ENCODE data around the gene ADAM10. TPM values are rescaled to one million over a fixed set of nuclear protein-coding genes. Genes with fewer than 3 reads are reported as not detected.

The ADAM10 gene
- total RNA-seq, 1 experiment from 2014 or later: 133 TPM

DNA sequence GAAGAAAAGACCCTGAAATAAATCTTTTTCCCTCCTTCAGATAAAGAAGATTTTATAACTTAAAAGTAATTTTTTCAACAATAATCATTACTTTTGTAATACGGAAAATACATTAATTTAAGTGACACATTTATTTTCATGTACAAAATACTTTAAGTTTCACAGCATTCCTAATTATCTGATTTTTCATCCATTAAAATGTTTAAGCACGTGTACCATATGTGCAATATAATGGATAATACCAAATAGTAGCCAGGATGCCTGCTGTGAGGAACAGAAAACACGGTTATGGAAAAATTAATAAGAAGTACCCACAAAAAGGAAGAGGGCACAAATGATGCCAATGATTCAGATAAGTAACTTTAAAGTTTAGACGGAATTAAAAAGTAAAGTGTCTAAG is 33.5 kb downstream of the ADAM10 start:
- no peak for ATAC-seq
- H3K27ac Mint-ChIP-seq: no peak overlapping the region
- ChIA-PET CTCF (interaction anchor here (1.1 kb wide), 1 partner anchor 54 kb away, joined by 3 read pairs; no protein-coding TSS in a partner anchor), POLR2A (no interaction called here)
- H3K9me3 Mint-ChIP-seq: no peaks in the 10 kb centered on the region
- DNase-seq (ENCODE audit: low spot score): no peak
- H3K4me1 Mint-ChIP-seq: peaks cover 14% of the 10 kb centered on the region
- H3K27me3 Mint-ChIP-seq (ENCODE audit: low read depth): no peaks in the 10 kb centered on the region
- H3K36me3 Mint-ChIP-seq: peaks cover 14% of the 10 kb centered on the region
- no peak overlapping the region for H3K4me3 Mint-ChIP-seq
- TF ChIP-seq ESRRA (CRISPR knock-in tag; IDR thresholded peaks at IDR 0.05; ENCODE audit: borderline replicate concordance): no peak
- TF ChIP-seq ZNF671 (CRISPR knock-in tag; IDR thresholded peaks at IDR 0.05): no peak
- TF ChIP-seq, protein P1, sequence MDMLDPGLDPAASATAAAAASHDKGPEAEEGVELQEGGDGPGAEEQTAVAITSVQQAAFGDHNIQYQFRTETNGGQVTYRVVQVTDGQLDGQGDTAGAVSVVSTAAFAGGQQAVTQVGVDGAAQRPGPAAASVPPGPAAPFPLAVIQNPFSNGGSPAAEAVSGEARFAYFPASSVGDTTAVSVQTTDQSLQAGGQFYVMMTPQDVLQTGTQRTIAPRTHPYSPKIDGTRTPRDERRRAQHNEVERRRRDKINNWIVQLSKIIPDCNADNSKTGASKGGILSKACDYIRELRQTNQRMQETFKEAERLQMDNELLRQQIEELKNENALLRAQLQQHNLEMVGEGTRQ (CRISPR knock-in tag; IDR thresholded peaks at IDR 0.05): no peak
- TF ChIP-seq, protein P2, sequence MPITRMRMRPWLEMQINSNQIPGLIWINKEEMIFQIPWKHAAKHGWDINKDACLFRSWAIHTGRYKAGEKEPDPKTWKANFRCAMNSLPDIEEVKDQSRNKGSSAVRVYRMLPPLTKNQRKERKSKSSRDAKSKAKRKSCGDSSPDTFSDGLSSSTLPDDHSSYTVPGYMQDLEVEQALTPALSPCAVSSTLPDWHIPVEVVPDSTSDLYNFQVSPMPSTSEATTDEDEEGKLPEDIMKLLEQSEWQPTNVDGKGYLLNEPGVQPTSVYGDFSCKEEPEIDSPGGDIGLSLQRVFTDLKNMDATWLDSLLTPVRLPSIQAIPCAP (CRISPR knock-in tag; IDR thresholded peaks at IDR 0.05): no peak
- TF ChIP-seq SMAD3 (CRISPR knock-in tag; IDR thresholded peaks at IDR 0.05; ENCODE audit: borderline replicate concordance): no peak
- TF ChIP-seq, protein P3, sequence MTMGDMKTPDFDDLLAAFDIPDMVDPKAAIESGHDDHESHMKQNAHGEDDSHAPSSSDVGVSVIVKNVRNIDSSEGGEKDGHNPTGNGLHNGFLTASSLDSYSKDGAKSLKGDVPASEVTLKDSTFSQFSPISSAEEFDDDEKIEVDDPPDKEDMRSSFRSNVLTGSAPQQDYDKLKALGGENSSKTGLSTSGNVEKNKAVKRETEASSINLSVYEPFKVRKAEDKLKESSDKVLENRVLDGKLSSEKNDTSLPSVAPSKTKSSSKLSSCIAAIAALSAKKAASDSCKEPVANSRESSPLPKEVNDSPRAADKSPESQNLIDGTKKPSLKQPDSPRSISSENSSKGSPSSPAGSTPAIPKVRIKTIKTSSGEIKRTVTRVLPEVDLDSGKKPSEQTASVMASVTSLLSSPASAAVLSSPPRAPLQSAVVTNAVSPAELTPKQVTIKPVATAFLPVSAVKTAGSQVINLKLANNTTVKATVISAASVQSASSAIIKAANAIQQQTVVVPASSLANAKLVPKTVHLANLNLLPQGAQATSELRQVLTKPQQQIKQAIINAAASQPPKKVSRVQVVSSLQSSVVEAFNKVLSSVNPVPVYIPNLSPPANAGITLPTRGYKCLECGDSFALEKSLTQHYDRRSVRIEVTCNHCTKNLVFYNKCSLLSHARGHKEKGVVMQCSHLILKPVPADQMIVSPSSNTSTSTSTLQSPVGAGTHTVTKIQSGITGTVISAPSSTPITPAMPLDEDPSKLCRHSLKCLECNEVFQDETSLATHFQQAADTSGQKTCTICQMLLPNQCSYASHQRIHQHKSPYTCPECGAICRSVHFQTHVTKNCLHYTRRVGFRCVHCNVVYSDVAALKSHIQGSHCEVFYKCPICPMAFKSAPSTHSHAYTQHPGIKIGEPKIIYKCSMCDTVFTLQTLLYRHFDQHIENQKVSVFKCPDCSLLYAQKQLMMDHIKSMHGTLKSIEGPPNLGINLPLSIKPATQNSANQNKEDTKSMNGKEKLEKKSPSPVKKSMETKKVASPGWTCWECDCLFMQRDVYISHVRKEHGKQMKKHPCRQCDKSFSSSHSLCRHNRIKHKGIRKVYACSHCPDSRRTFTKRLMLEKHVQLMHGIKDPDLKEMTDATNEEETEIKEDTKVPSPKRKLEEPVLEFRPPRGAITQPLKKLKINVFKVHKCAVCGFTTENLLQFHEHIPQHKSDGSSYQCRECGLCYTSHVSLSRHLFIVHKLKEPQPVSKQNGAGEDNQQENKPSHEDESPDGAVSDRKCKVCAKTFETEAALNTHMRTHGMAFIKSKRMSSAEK (CRISPR knock-in tag; IDR thresholded peaks at IDR 0.05; ENCODE audit: borderline replicate concordance): no peak
- TF ChIP-seq SMAD4 (CRISPR knock-in tag; IDR thresholded peaks at IDR 0.05): no peak
- no peak for TF ChIP-seq ZNF263 (CRISPR knock-in tag; IDR thresholded peaks at IDR 0.05; ENCODE audit: low read depth)
- no peak for TF ChIP-seq GRHL2 (CRISPR knock-in tag; IDR thresholded peaks at IDR 0.05; ENCODE audit: insufficient replicate concordance, severe bottlenecking)
- no peak for TF ChIP-seq HMGXB4 (CRISPR knock-in tag; IDR thresholded peaks at IDR 0.05)
- TF ChIP-seq NFE2L1 (CRISPR knock-in tag; IDR thresholded peaks at IDR 0.05): no peak

DNA sequence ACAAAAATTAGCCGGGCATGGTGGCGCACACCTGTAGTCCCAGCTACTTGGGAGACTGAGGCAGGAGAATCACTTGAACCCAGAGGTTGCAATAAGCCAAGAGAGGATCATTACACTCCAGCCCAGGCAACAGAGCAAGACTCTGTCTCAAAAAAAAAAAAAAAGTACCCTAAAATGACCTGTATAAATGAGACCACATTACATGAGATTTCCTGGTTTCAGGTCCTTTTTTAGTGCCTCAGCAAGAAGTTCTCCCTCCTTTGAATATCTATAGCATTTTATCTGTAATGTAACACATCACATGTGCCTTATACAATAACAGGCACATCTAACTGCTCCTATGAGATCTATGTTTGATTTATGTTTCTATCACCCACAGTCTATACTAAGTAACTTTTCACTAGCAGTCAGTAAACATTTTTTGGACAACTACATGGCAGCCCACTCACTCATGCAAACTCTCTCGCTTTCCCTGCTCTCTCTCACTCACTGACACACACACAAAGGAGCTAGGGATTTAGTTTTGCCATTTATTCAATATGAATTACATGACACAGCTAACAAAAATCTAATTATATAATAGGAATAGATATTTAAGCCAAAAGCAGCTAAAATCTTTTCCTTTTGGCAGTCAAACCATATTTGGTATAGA is 34.1 kb downstream of the ADAM10 start:
- Mint-ChIP-seq H3K27ac (no peak overlapping the region), H3K27me3 (ENCODE audit: low read depth) (no peaks in the 10 kb centered on the region), H3K9me3 (no peaks in the 10 kb centered on the region), H3K36me3 (peaks cover 14% of the 10 kb centered on the region), H3K4me1 (peaks cover 7% of the 10 kb centered on the region), H3K4me3 (no peak overlapping the region)
- CTCF ChIA-PET: interaction anchor here (1.1 kb wide), 1 partner anchor 55 kb away, joined by 3 read pairs; no protein-coding TSS in a partner anchor
- DNase-seq (ENCODE audit: low spot score) (no peak), ATAC-seq (no peak)
- POLR2A ChIA-PET: no interaction called here
- TF ChIP-seq ATF3 (CRISPR knock-in tag; conservative IDR thresholded peaks at IDR 0.05) (no peak), NFATC4 (CRISPR knock-in tag; IDR thresholded peaks at IDR 0.05) (no peak), ESRRA (CRISPR knock-in tag; IDR thresholded peaks at IDR 0.05; ENCODE audit: borderline replicate concordance) (no peak), ERG (CRISPR knock-in tag; IDR thresholded peaks at IDR 0.05) (no peak), NFYB (CRISPR knock-in tag; conservative IDR thresholded peaks at IDR 0.05; ENCODE audit: low read depth) (no peak), ZNF671 (CRISPR knock-in tag; IDR thresholded peaks at IDR 0.05) (no peak), TCF7 (CRISPR knock-in tag; IDR thresholded peaks at IDR 0.05; ENCODE audit: low read depth) (no peak), FOXJ3 (CRISPR knock-in tag; IDR thresholded peaks at IDR 0.05; ENCODE audit: borderline replicate concordance) (no peak), HMGXB4 (CRISPR knock-in tag; IDR thresholded peaks at IDR 0.05) (no peak), ZNF281 (CRISPR knock-in tag; IDR thresholded peaks at IDR 0.05) (no peak), NR2C2 (CRISPR knock-in tag; IDR thresholded peaks at IDR 0.05) (no peak), NR3C1 (CRISPR knock-in tag; conservative IDR thresholded peaks at IDR 0.05; ENCODE audit: low read depth) (no peak)
